Prostate gland (tissue), 2 donors: ENCODE data around the gene MGP. TPM values are rescaled to one million over a fixed set of nuclear protein-coding genes. Genes with fewer than 3 reads are reported as not detected.

Experiments used
- DNase-seq: peaks from one replicate; pipeline ENCODE4 v3.0.0-alpha.2; 2019; ENCODE audit warnings: low spot score
- H3K27ac ChIP-seq, 2 donors: fragments of 200-600 bp; sonication (generic); 2 replicates each; pipeline ENCODE4 v1.5.1; 2017 to 2019
- H3K27me3 ChIP-seq: fragments of 200-600 bp; sonication (generic); replicated peaks from 2 replicates; pipeline ENCODE4 v1.5.1; 2019; ENCODE audit not compliant: insufficient read depth
- H3K36me3 ChIP-seq, 2 donors: fragments of 200-600 bp; sonication (generic); 1 replicate in 1 of 2; 2 replicates in 1 of 2; pipeline versions ENCODE4 v1.5.1 to v1.8.1; 2017 to 2019
- H3K4me1 ChIP-seq: fragments of 200-600 bp; sonication (generic); replicated peaks from 2 replicates; pipeline ENCODE4 v1.5.1; 2019
- H3K4me3 ChIP-seq, 2 donors: fragments of 200-600 bp; sonication (generic); 2 replicates each; pipeline ENCODE4 v1.5.1; 2017 to 2019
- H3K9me3 ChIP-seq: fragments of 200-600 bp; sonication (generic); 2 replicates; pipeline ENCODE4 v1.5.1; 2017
- POLR2A ChIP-seq: fragments of 450-650 bp; IDR thresholded peaks from one replicate; pipeline ENCODE4 v1.6.1; 2016; ENCODE audit warnings: antibody characterized with exemption, mild to moderate bottlenecking
- POLR2AphosphoS5 ChIP-seq: sonication (generic); formaldehyde crosslinking; IDR thresholded peaks from one replicate; pipeline ENCODE4 v1.6.1; 2017; ENCODE audit warnings: antibody characterized with exemption
- WGBS: methylation state at CpG from one replicate; pipeline ENCODE4 v1.1.5; 2018; 5-methylcytosine and 5-hydroxymethylcytosine counted together
- intact Hi-C: fragments of 100-400 bp; cut with DNase I; formaldehyde crosslinking; loops from one replicate; pipeline ENCODE4 v1.14.2; 2022
- total RNA-seq, 2 donors: library from RNA; depleted of rRNA; stranded (reverse); fragments of >200 nt; gene quantifications; one replicate each; pipeline ENCODE4 v1.1.0, GENCODE V29; 2016
- TF ChIP-seq, protein P1 (sequence below), 4 experiments: fragments of 200-600 bp in 2 of 4; fragments of 450-650 bp in 2 of 4; sonication (generic) in 2 of 4; IDR thresholded peaks; 1 replicate in 3 of 4; 2 replicates in 1 of 4; pipeline ENCODE4 v1.5.1; 2016 to 2019; ENCODE audit warnings: antibody characterized with exemption in 4 of 4, mild to moderate bottlenecking in 2 of 4, moderate library complexity in 2 of 4

The MGP gene
- total RNA-seq, 2 donors from 2014 or later, result 233 to 388 TPM

DNA sequence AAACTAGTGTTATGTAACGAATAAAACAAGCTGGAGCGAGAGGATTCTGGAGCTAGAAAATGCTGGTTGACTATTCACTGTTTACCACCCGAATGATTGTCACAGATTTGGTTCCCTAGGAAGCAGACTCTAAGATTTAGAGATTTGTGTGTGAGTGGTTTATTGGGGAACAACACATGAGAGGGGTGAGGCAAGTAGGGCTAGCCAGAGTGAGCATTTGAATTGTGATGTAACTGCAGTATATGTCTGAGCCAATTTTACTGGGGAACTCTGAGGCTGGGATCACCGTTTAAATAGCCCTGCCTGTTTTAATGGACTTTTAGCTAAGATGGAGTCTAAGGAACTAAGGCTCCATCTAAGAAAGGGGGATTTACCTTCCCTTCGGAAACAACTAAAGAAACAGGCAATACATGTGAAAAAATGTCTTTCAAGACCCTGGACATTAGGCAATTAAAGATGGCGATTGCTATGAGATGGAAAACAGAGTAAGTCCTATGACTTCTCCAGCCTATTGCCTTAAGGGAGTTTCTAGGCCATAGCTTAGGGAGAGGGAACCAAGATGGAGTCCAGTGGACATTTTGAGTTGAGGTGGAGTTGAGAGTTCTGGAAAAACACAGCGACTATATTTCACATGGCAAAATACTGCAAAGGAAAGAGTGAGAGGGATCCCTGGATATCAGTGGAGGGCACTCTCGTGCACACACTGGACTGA is 6.3 kb downstream of the MGP start:
- no peaks in the 10 kb centered on the region for H3K4me1 ChIP-seq
- no peaks in the 10 kb centered on the region for H3K36me3 ChIP-seq
- no peak overlapping the region for H3K27ac ChIP-seq
- intact Hi-C loops, result no loop called here
- TF ChIP-seq POLR2A (no peak), POLR2AphosphoS5 (no peak)
- TF ChIP-seq, protein P1, sequence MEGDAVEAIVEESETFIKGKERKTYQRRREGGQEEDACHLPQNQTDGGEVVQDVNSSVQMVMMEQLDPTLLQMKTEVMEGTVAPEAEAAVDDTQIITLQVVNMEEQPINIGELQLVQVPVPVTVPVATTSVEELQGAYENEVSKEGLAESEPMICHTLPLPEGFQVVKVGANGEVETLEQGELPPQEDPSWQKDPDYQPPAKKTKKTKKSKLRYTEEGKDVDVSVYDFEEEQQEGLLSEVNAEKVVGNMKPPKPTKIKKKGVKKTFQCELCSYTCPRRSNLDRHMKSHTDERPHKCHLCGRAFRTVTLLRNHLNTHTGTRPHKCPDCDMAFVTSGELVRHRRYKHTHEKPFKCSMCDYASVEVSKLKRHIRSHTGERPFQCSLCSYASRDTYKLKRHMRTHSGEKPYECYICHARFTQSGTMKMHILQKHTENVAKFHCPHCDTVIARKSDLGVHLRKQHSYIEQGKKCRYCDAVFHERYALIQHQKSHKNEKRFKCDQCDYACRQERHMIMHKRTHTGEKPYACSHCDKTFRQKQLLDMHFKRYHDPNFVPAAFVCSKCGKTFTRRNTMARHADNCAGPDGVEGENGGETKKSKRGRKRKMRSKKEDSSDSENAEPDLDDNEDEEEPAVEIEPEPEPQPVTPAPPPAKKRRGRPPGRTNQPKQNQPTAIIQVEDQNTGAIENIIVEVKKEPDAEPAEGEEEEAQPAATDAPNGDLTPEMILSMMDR (IDR thresholded peaks at IDR 0.05), result no peak
- H3K9me3 ChIP-seq, result no peaks in the 10 kb centered on the region
- H3K4me3 ChIP-seq, result no peak overlapping the region
- H3K27me3 ChIP-seq, result no peaks in the 10 kb centered on the region
- DNase-seq, result no peak
- 54% methylated on average over 8 of the region's 8 CpGs for WGBS

DNA sequence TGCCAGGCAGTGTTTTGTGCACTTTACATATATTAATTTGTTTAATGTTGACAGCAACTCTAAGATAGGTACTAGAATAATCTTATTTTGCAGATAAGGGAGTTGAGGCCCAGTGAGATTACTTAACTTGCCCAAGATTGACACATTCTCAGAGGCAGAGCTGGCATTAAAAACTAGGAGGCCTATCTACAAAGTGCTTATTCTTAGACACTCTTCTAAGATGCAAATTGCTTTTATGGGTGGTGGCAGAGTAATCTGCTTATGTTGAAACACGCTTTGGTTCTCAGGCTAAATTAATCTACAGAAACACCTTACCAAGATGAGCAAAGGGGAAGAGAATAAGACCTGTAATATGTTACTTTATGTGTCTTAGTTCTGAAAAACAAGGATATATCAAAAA is 7.2 kb downstream of the MGP start:
- intact Hi-C loops, result no loop called here
- Histone ChIP-seq H3K36me3 (no peaks in the 10 kb centered on the region), H3K4me1 (no peaks in the 10 kb centered on the region), H3K4me3 (no peak overlapping the region), H3K9me3 (no peaks in the 10 kb centered on the region), H3K27ac (no peak overlapping the region), H3K27me3 (no peaks in the 10 kb centered on the region)
- TF ChIP-seq POLR2AphosphoS5, result no peak
- no peak for DNase-seq
- WGBS, result 88% methylated on average over 1 of the region's 1 CpG

DNA sequence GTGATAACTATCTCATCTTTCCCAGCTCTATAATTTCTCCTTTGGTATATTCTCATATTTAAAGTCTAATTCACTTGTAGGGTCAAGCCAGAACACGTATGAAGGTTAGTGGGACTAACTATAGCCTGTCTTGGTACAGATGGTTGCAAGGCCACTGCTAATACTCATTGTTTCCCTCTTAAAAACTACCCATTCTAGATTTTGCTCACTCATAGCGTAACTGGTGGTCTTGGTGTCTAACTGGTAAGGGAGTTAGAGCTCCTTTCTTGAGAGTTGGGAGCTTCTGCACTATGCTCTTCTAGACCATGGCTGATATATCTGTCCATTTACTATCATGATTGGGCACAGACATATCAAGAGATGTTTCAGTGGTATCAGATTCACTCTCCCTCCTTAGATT is 8.8 kb downstream of the MGP start:
- H3K4me3 ChIP-seq, result no peak overlapping the region
- H3K36me3 ChIP-seq, result no peaks in the 10 kb centered on the region
- H3K27me3 ChIP-seq, result no peaks in the 10 kb centered on the region
- H3K4me1 ChIP-seq, result no peaks in the 10 kb centered on the region
- 44% methylated on average over 2 of the region's 2 CpGs for WGBS
- DNase-seq, result no peak
- TF ChIP-seq, protein P1 (IDR thresholded peaks at IDR 0.05), result no peak
- TF ChIP-seq POLR2AphosphoS5 (no peak), POLR2A (no peak)
- intact Hi-C loops, result no loop called here
- H3K9me3 ChIP-seq, result no peaks in the 10 kb centered on the region
- no peak overlapping the region for H3K27ac ChIP-seq

DNA sequence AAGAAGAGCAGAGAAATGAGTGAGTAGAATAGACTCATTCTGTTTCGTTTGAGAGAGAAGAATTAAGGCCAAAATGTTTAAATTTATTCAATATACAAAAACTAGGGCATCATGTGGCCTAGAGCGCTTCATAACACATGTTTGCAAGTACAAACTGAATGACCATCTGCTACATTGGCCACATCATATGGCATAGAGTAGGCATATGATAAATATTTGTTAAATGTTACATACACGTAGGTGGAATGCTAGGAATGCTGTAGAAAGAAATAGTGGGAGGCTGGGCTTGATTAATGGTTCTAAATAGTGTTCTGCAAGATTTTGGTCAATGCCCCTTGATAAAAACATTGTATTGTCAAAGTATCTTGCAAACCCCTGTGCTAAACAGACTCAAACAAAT is 10.8 kb downstream of the MGP start:
- no peak overlapping the region for H3K4me3 ChIP-seq
- no peaks in the 10 kb centered on the region for H3K4me1 ChIP-seq
- intact Hi-C loops, result no loop called here
- H3K9me3 ChIP-seq, result no peaks in the 10 kb centered on the region
- no peaks in the 10 kb centered on the region for H3K36me3 ChIP-seq
- no peak overlapping the region for H3K27ac ChIP-seq
- no peaks in the 10 kb centered on the region for H3K27me3 ChIP-seq
- 71% methylated on average over 3 of the region's 3 CpGs for WGBS
- TF ChIP-seq POLR2A (no peak), POLR2AphosphoS5 (no peak)
- TF ChIP-seq, protein P1 (IDR thresholded peaks at IDR 0.05), result no peak
- no peak for DNase-seq

DNA sequence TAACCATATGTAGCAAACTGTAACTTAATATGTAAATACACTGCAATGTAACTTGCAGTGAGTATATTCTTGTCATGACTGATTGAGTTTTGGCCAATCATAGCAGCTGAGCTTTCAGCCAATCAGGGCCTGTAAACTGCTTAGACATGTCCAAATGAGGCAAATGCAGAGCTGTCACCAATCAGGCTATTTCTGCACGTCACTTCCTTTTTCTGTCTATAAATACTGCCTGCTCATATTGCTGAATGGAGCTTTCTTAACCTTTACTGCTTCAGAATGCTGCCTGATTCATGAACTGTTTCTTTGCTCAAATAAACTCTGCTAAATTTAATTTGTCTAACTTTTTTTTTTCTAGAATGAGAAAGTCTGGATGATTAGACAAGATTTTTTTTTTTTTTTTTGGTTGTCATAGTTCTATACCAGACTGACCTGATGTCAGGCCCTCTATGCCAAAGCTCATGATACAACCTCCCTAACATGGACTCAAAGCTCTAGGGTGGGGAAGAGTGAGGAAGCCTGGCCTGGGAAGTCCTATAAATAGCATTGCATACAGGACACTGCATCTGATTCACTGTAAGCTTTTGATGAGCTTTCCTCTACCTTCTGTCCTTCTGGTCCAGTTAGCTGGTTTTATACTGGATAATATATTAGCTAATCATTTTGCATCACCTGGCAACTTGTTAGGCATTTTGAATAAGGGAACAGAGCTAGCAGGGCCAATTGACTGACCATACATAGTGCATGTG is 12.0 kb downstream of the MGP start:
- Histone ChIP-seq H3K36me3 (no peaks in the 10 kb centered on the region), H3K27me3 (no peaks in the 10 kb centered on the region), H3K4me3 (no peak overlapping the region), H3K4me1 (no peaks in the 10 kb centered on the region), H3K27ac (no peak overlapping the region), H3K9me3 (no peaks in the 10 kb centered on the region)
- no peak for DNase-seq
- TF ChIP-seq, protein P1 (IDR thresholded peaks at IDR 0.05), result no peak
- TF ChIP-seq POLR2AphosphoS5, result no peak
- intact Hi-C loops, result no loop called here
- 62% methylated on average over 1 of the region's 1 CpG for WGBS
